Measurements from ENCODE around the gene HPCAL1. TPM values are rescaled to one million over a fixed set of nuclear protein-coding genes. Genes with fewer than 3 reads are reported as not detected.

HPCAL1 gene
- total and polyA plus RNA-seq, 2 experiments from 2014 or later: 8.3 to 25.4 TPM

DNA sequence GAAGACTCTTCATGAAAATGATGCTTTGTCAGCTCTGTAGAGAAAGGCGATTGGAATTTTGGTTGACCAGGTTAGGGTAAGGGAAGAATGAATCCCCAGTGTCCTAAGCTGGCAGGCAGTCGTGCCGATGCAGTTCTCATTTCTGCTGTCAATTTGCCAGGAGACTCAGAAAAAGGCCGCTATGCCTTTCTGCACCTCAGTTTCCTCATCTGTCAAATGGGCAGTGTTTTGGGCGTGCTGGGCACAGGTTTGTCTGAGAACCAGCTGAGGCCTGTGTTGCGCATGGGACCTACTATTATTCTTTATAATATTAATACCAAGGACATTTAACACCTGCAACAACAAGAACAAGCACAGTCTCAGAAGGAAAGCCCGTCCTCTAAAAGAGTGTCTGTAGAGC, 50.3 kb downstream of the HPCAL1 start:
- no peak for ATAC-seq
- no peaks in the 10 kb centered on the region for H3K79me2 ChIP-seq (replicated peaks; ENCODE audit: insufficient read depth)
- H3K27ac Mint-ChIP-seq: no peak overlapping the region

More for the DNA sequence above, 50.3 kb downstream of the HPCAL1 start:
- Histone ChIP-seq H3K4me3 (no peak overlapping the region), H3K4me1 (ENCODE audit: insufficient read depth) (no peaks in the 10 kb centered on the region), H3F3A (replicated peaks; ENCODE audit: low read depth) (no peaks in the 10 kb centered on the region), H4K20me1 (replicated peaks; ENCODE audit: insufficient read depth) (no peaks in the 10 kb centered on the region; the same call in 1 of the 2 replicates), H2AFZ (no peak overlapping the region), H3K9me2 (ENCODE audit: insufficient read depth) (no peaks in the 10 kb centered on the region), H3K27me3 (ENCODE audit: insufficient read depth) (no peaks in the 10 kb centered on the region), H3K36me3 (ENCODE audit: insufficient read depth) (no peaks in the 10 kb centered on the region), H3K27ac (ENCODE audit: low read depth) (no peak overlapping the region), H3K4me2 (no peak overlapping the region)
- no peak overlapping the region for H3K4me3 Mint-ChIP-seq
- DNase-seq (ENCODE audit: low spot score): no peak
- H3K4me1 Mint-ChIP-seq: peaks cover 5% of the 10 kb centered on the region
- H3K27me3 Mint-ChIP-seq (ENCODE audit: insufficient read depth, low read depth, poor library complexity): no peaks in the 10 kb centered on the region
- TF ChIP-seq STAT1 (IDR thresholded peaks at IDR 0.05; ENCODE audit: unreplicated experiment) (no peak), EZH2phosphoT487 (IDR thresholded peaks at IDR 0.05; ENCODE audit: unreplicated experiment) (no peak), ZNF331 (CRISPR knock-in tag; IDR thresholded peaks at IDR 0.05; ENCODE audit: low read depth) (no peak), JUNB (IDR thresholded peaks at IDR 0.05; ENCODE audit: unreplicated experiment) (no peak), ZNF114 (CRISPR knock-in tag; IDR thresholded peaks at IDR 0.05) (no peak), EZH2 (IDR thresholded peaks at IDR 0.05; ENCODE audit: low read depth, unreplicated experiment) (no peak), POLR2AphosphoS5 (IDR thresholded peaks at IDR 0.05; ENCODE audit: low read depth) (no peak), CREB1 (CRISPR knock-in tag; IDR thresholded peaks at IDR 0.05; ENCODE audit: low read depth) (no peak), NANOG (IDR thresholded peaks at IDR 0.05; ENCODE audit: borderline replicate concordance) (no peak)
- TF ChIP-seq, protein P1, sequence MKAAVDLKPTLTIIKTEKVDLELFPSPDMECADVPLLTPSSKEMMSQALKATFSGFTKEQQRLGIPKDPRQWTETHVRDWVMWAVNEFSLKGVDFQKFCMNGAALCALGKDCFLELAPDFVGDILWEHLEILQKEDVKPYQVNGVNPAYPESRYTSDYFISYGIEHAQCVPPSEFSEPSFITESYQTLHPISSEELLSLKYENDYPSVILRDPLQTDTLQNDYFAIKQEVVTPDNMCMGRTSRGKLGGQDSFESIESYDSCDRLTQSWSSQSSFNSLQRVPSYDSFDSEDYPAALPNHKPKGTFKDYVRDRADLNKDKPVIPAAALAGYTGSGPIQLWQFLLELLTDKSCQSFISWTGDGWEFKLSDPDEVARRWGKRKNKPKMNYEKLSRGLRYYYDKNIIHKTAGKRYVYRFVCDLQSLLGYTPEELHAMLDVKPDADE (IDR thresholded peaks at IDR 0.05): no peak
- TF ChIP-seq, protein P2, sequence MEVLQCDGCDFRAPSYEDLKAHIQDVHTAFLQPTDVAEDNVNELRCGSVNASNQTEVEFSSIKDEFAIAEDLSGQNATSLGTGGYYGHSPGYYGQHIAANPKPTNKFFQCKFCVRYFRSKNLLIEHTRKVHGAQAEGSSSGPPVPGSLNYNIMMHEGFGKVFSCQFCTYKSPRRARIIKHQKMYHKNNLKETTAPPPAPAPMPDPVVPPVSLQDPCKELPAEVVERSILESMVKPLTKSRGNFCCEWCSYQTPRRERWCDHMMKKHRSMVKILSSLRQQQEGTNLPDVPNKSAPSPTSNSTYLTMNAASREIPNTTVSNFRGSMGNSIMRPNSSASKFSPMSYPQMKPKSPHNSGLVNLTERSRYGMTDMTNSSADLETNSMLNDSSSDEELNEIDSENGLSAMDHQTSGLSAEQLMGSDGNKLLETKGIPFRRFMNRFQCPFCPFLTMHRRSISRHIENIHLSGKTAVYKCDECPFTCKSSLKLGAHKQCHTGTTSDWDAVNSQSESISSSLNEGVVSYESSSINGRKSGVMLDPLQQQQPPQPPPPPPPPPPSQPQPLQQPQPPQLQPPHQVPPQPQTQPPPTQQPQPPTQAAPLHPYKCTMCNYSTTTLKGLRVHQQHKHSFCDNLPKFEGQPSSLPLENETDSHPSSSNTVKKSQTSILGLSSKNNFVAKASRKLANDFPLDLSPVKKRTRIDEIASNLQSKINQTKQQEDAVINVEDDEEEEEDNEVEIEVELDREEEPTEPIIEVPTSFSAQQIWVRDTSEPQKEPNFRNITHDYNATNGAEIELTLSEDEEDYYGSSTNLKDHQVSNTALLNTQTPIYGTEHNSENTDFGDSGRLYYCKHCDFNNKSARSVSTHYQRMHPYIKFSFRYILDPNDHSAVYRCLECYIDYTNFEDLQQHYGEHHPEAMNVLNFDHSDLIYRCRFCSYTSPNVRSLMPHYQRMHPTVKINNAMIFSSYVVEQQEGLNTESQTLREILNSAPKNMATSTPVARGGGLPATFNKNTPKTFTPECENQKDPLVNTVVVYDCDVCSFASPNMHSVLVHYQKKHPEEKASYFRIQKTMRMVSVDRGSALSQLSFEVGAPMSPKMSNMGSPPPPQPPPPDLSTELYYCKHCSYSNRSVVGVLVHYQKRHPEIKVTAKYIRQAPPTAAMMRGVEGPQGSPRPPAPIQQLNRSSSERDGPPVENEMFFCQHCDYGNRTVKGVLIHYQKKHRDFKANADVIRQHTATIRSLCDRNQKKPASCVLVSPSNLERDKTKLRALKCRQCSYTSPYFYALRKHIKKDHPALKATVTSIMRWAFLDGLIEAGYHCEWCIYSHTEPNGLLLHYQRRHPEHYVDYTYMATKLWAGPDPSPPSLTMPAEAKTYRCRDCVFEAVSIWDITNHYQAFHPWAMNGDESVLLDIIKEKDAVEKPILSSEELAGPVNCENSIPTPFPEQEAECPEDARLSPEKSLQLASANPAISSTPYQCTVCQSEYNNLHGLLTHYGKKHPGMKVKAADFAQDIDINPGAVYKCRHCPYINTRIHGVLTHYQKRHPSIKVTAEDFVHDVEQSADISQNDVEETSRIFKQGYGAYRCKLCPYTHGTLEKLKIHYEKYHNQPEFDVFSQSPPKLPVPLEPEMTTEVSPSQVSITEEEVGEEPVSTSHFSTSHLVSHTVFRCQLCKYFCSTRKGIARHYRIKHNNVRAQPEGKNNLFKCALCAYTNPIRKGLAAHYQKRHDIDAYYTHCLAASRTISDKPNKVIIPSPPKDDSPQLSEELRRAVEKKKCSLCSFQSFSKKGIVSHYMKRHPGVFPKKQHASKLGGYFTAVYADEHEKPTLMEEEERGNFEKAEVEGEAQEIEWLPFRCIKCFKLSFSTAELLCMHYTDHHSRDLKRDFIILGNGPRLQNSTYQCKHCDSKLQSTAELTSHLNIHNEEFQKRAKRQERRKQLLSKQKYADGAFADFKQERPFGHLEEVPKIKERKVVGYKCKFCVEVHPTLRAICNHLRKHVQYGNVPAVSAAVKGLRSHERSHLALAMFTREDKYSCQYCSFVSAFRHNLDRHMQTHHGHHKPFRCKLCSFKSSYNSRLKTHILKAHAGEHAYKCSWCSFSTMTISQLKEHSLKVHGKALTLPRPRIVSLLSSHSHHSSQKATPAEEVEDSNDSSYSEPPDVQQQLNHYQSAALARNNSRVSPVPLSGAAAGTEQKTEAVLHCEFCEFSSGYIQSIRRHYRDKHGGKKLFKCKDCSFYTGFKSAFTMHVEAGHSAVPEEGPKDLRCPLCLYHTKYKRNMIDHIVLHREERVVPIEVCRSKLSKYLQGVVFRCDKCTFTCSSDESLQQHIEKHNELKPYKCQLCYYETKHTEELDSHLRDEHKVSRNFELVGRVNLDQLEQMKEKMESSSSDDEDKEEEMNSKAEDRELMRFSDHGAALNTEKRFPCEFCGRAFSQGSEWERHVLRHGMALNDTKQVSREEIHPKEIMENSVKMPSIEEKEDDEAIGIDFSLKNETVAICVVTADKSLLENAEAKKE (CRISPR knock-in tag; IDR thresholded peaks at IDR 0.05): no peak
- TF ChIP-seq, protein P3, sequence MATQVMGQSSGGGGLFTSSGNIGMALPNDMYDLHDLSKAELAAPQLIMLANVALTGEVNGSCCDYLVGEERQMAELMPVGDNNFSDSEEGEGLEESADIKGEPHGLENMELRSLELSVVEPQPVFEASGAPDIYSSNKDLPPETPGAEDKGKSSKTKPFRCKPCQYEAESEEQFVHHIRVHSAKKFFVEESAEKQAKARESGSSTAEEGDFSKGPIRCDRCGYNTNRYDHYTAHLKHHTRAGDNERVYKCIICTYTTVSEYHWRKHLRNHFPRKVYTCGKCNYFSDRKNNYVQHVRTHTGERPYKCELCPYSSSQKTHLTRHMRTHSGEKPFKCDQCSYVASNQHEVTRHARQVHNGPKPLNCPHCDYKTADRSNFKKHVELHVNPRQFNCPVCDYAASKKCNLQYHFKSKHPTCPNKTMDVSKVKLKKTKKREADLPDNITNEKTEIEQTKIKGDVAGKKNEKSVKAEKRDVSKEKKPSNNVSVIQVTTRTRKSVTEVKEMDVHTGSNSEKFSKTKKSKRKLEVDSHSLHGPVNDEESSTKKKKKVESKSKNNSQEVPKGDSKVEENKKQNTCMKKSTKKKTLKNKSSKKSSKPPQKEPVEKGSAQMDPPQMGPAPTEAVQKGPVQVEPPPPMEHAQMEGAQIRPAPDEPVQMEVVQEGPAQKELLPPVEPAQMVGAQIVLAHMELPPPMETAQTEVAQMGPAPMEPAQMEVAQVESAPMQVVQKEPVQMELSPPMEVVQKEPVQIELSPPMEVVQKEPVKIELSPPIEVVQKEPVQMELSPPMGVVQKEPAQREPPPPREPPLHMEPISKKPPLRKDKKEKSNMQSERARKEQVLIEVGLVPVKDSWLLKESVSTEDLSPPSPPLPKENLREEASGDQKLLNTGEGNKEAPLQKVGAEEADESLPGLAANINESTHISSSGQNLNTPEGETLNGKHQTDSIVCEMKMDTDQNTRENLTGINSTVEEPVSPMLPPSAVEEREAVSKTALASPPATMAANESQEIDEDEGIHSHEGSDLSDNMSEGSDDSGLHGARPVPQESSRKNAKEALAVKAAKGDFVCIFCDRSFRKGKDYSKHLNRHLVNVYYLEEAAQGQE (IDR thresholded peaks at IDR 0.05; ENCODE audit: unreplicated experiment): no peak
- TF ChIP-seq, protein P4, sequence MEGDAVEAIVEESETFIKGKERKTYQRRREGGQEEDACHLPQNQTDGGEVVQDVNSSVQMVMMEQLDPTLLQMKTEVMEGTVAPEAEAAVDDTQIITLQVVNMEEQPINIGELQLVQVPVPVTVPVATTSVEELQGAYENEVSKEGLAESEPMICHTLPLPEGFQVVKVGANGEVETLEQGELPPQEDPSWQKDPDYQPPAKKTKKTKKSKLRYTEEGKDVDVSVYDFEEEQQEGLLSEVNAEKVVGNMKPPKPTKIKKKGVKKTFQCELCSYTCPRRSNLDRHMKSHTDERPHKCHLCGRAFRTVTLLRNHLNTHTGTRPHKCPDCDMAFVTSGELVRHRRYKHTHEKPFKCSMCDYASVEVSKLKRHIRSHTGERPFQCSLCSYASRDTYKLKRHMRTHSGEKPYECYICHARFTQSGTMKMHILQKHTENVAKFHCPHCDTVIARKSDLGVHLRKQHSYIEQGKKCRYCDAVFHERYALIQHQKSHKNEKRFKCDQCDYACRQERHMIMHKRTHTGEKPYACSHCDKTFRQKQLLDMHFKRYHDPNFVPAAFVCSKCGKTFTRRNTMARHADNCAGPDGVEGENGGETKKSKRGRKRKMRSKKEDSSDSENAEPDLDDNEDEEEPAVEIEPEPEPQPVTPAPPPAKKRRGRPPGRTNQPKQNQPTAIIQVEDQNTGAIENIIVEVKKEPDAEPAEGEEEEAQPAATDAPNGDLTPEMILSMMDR (conservative IDR thresholded peaks at IDR 0.05; ENCODE audit: low read depth in 2 of 2): no peak
- no peaks in the 10 kb centered on the region for H3K9me3 Mint-ChIP-seq
- H3K36me3 Mint-ChIP-seq (ENCODE audit: low read depth): no peaks in the 10 kb centered on the region

All from GM23338 (cell line).